ENCODE results near the gene VKORC1.

Gene VKORC1

DNA sequence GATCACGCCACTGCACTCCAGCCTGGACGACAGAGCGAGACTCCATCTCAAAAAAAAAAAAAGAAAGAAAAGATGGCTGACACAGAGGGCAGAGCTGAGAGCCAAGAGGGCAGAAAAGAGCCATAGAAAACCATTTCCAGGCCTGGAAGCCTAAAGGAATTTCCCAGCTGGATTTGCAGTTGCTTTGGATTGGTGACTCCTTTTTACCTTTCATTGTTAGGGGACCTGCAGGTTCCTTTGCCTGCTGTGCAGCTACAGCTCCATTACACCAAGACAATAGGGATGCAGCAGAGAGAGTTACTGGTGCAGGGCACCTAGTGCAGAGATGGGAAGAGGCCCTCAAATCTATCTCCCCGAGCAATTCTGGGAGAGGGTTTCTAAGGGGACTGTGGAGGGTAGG lies 39.0 kb downstream of the VKORC1 start:
- no peak overlapping the region for H3K27ac ChIP-seq
- TF ChIP-seq ZFX (IDR thresholded peaks at IDR 0.05; ENCODE audit: borderline replicate concordance) = no peak
- TF ChIP-seq, protein P1, sequence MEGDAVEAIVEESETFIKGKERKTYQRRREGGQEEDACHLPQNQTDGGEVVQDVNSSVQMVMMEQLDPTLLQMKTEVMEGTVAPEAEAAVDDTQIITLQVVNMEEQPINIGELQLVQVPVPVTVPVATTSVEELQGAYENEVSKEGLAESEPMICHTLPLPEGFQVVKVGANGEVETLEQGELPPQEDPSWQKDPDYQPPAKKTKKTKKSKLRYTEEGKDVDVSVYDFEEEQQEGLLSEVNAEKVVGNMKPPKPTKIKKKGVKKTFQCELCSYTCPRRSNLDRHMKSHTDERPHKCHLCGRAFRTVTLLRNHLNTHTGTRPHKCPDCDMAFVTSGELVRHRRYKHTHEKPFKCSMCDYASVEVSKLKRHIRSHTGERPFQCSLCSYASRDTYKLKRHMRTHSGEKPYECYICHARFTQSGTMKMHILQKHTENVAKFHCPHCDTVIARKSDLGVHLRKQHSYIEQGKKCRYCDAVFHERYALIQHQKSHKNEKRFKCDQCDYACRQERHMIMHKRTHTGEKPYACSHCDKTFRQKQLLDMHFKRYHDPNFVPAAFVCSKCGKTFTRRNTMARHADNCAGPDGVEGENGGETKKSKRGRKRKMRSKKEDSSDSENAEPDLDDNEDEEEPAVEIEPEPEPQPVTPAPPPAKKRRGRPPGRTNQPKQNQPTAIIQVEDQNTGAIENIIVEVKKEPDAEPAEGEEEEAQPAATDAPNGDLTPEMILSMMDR (IDR thresholded peaks at IDR 0.05) = no peak

DNA sequence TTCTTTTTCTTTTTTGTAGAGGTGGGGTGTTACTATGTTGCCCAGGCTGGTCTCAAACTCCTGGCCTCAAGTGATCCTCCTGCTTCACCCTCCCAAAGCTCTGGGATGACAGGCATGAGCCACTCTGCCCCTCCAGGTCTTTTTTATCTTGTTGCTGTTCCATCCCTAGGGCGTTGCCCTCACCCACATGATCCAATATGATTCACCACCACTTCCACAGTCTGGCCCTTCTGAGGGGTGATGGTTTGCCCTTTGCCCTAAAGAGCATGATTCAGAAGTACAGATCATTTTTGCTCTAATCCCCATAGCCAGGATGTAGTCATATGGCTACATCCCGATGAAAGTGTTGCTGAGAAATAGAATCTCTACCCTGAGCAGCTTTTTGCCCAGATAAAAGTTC lies 42.5 kb downstream of the VKORC1 start:
- H3K27ac ChIP-seq = no peak overlapping the region
- TF ChIP-seq, protein P1 (IDR thresholded peaks at IDR 0.05) = no peak
- no peak for TF ChIP-seq ZFX (IDR thresholded peaks at IDR 0.05; ENCODE audit: borderline replicate concordance)

DNA sequence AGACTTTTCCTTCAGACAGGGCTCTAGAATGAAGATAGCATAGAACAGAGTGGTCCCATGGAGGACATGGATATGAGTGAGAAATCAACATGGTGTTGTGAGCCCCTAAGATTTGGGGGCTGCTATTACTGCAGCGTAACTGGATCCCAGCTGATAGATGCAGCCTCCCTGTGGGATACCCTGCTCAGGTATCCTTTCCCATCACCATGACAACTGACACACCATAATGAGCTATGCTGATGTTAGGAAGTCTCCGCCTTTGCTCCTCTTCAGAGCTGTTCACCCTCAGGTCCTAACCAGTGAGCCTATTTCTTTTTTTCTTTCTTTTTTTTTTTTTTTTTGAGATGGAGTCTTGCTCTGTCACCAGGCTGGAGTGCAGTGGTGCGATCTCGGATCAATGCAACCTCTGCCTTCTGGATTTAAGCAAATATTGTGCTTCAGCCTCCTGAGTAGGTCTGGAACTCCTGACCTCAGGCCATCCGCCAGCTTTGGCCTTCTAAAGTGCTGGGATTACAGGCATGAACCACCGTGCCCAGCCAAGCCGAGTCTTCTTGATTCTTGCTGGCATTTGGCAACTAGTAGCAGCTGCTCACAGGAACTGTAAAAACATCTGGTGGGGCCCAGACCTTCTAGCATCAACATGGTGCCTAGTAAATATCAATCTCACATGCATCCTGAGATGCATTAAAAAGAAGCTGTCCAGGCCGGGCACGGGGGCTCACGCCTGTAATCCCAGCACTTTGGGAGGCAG lies 44.1 kb downstream of the VKORC1 start:
- TF ChIP-seq ZFX (IDR thresholded peaks at IDR 0.05; ENCODE audit: borderline replicate concordance) = no peak
- TF ChIP-seq, protein P1 (IDR thresholded peaks at IDR 0.05) = no peak
- no peak overlapping the region for H3K27ac ChIP-seq

DNA sequence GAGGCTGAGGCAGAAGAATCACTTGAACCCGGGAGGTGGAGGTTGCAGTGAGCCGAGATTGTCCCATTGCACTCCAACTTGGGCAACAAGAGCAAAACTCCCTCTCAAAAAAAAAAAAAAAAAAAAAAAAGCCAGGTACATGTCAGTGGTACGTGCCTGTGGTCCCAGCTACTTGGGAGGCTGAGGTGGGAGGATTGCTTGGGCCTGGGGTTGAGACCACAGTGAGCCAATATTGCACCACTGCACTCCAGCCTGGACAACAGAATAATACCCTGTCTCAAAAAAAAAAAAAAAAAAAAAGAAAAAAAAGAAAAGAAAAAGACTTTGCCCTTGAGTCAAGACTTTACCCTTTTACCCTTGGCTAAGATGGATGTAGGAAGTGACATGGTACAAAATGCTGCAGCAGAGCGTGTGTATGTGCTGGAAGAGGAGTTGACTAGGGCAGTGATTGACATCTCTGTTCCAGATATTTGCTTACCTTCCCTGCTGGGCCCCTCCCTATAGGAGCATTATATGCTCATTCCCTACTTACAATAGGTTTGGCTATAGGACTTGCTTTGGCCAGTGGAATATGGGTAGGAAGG lies 50.6 kb downstream of the VKORC1 start:
- no peak overlapping the region for H3K27ac ChIP-seq
- TF ChIP-seq, protein P1 (IDR thresholded peaks at IDR 0.05) = no peak
- TF ChIP-seq ZFX (IDR thresholded peaks at IDR 0.05; ENCODE audit: borderline replicate concordance) = no peak

DNA sequence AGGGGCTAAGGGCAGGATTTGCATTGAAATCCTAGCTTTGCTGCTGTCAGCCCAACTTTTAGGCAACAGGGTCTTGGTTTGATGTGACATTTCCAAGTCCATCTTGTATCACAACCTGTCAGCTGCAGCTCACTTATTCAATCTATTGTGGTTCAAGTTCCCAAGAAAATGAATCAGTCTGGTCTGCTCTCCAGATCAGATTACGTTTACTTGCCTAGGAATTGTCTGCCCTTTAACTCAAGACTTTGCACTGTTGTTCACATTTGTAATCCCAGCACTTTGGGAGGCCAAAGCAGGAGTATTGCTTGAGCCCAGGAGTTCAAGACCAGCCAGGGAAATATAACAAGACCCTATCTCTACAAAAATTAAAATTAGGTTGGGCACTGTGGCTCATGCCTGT lies 51.2 kb downstream of the VKORC1 start:
- H3K27ac ChIP-seq = no peak overlapping the region
- no peak for TF ChIP-seq ZFX (IDR thresholded peaks at IDR 0.05; ENCODE audit: borderline replicate concordance)
- TF ChIP-seq, protein P1 (IDR thresholded peaks at IDR 0.05) = no peak

DNA sequence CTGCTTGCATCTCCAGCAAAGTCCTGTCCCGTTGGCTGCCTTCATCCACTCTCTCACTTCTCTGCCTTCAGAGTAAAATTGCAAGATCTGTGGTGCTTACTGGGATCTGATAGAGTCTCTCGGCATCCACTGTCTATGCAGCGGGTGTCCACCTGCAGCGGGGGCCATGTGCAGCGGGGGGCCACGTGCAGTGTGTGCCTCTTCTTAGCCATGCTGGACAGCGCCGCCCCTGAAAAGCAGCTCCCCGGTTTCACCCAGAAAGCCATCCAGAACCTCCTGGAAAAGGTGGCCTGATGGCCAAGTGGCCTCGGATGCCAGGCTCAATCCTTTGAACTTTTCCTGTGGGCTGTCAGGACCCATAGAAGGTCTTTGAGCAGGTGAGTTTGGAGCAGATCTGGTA lies 51.7 kb downstream of the VKORC1 start:
- H3K27ac ChIP-seq = no peak overlapping the region
- TF ChIP-seq, protein P1 (IDR thresholded peaks at IDR 0.05) = no peak
- no peak for TF ChIP-seq ZFX (IDR thresholded peaks at IDR 0.05; ENCODE audit: borderline replicate concordance)

Data from 22Rv1 (cell line).